CD8-positive, alpha-beta memory T cell (primary cell): ENCODE measurements around the gene AK1. TPM values are rescaled to one million over a fixed set of nuclear protein-coding genes. Genes with fewer than 3 reads are reported as not detected.
"Not testable (repeated sequence)": the region's sequence is repeated elsewhere in the genome, so short reads cannot be mapped to it uniquely, and the experiment has no call there.

Source experiments
- CTCF ChIA-PET: fragments of 350-600 bp; sonication (Branson Sonifier 250); formaldehyde crosslinking; loops from one replicate; lab custom pipeline; 2021; ENCODE audit warnings: antibody characterized with exemption; lab: Charles Lee
- POLR2A ChIA-PET: fragments of 350-600 bp; sonication (Branson Sonifier 250); formaldehyde crosslinking; loops from one replicate; lab custom pipeline; 2021; ENCODE audit warnings: antibody characterized with exemption; lab: Charles Lee
- DNase-seq, 5 donors: peaks; one replicate each; pipeline versions ENCODE4 v3.0.0 to v3.0.0-alpha.2; 2020 to 2022; ENCODE audit warnings: mixed read lengths in 1 of 5
- H3K27ac ChIP-seq: one replicate; pipeline ENCODE4 v1.7.0; 2013; ENCODE audit warnings: low read depth, mild to moderate bottlenecking, low read length, moderate library complexity
- H3K27me3 ChIP-seq: 2 replicates; pipeline ENCODE4 v1.7.0; 2013; ENCODE audit warnings: low read length, mild to moderate bottlenecking; ENCODE audit not compliant: insufficient read depth, poor library complexity, severe bottlenecking
- H3K36me3 ChIP-seq: 2 replicates; pipeline ENCODE4 v1.7.0; 2013; ENCODE audit warnings: mild to moderate bottlenecking, low read length, moderate library complexity; ENCODE audit not compliant: insufficient read depth
- H3K4me1 ChIP-seq: 2 replicates; pipeline ENCODE4 v1.7.0; 2013; ENCODE audit warnings: mild to moderate bottlenecking, low read length, moderate library complexity; ENCODE audit not compliant: insufficient read depth
- H3K4me3 ChIP-seq: 2 replicates; pipeline ENCODE4 v1.7.0; 2013; ENCODE audit warnings: mild to moderate bottlenecking, low read length
- H3K9me3 ChIP-seq: 2 replicates; pipeline ENCODE4 v1.7.0; 2013; ENCODE audit warnings: mild to moderate bottlenecking, low read length
- H3K27ac Mint-ChIP-seq, 8 donors: one replicate each; pipeline ENCODE4 v1.8.0; 2020 to 2021; ENCODE audit warnings: mixed read lengths in 8 of 8, mild to moderate bottlenecking in 6 of 8, inconsistent platforms in 3 of 8, moderate library complexity in 3 of 8
- H3K27me3 Mint-ChIP-seq, 2 donors: one replicate each; pipeline ENCODE4 v1.8.0; 2020 to 2021; ENCODE audit warnings: mixed read lengths in 2 of 2, mild to moderate bottlenecking in 1 of 2, moderate library complexity in 1 of 2
- H3K36me3 Mint-ChIP-seq, 3 donors: one replicate each; pipeline ENCODE4 v1.8.0; 2020 to 2021; ENCODE audit warnings: mixed read lengths in 3 of 3, inconsistent platforms in 1 of 3, mild to moderate bottlenecking in 1 of 3
- H3K4me1 Mint-ChIP-seq, 3 donors: one replicate each; pipeline ENCODE4 v1.8.0; 2020 to 2021; ENCODE audit warnings: mixed read lengths in 3 of 3, inconsistent platforms in 1 of 3, mild to moderate bottlenecking in 1 of 3
- H3K4me3 Mint-ChIP-seq, 7 donors: one replicate each; pipeline ENCODE4 v1.8.0; 2020 to 2021; ENCODE audit warnings: mixed read lengths in 7 of 7, mild to moderate bottlenecking in 6 of 7, moderate library complexity in 4 of 7, inconsistent platforms in 2 of 7
- H3K9me3 Mint-ChIP-seq, 5 donors: one replicate each; pipeline ENCODE4 v1.8.0; 2020 to 2022; ENCODE audit warnings: mixed read lengths in 5 of 5, mild to moderate bottlenecking in 3 of 5, moderate library complexity in 2 of 5, inconsistent platforms in 1 of 5
- polyA plus RNA-seq: library from polyadenylated mRNA; unstranded; fragments of 300-500 nt; fragmentation: Illumina TruSeq; gene quantifications from one replicate; pipeline ENCODE4 v1.2.3, GENCODE V29; 2021
- total RNA-seq, 2 experiments: library from RNA; stranded (reverse); gene quantifications; one replicate each; pipeline ENCODE4 v1.2.3, GENCODE V29; 2021

Gene AK1
- total and polyA plus RNA-seq, 3 experiments from 2014 or later: 0.23 to 20.0 (median 15.8) TPM

DNA sequence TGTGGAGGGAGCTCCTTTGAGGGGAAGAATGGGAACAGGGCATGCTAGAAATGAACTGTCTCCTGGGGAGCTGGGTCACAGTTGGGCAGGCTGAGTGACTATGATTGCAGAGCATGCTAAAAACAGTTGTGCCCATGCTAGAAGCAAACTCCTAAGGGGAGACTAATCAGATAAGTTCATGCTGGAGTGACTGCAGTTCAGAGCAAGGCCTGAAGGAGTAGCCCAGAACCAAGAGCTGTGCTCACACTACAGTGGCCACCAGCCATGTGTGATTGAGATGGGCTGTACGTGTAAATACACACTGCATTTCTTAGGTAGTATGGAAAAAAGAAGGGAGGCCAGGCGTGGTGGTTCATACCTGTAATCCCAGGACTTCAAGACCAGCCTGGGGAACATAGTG is 10.3 kb upstream of the AK1 start:
- Mint-ChIP-seq H3K4me3 (no peak overlapping the region), H3K27ac (peak overlapping the region in 2 of 8 donors; percentile 60 to 70), H3K27me3 (peaks cover 0 to 1% of the 10 kb centered on the region in 2 donors), H3K9me3 (peaks cover 0 to 3% (median 0%) of the 10 kb centered on the region in 5 donors), H3K4me1 (peaks cover 9 to 39% (median 12%) of the 10 kb centered on the region in 3 donors), H3K36me3 (peaks cover 4 to 82% (median 18%) of the 10 kb centered on the region in 3 donors)
- no peak overlapping the region for H3K27ac ChIP-seq
- no peaks in the 10 kb centered on the region for H3K9me3 ChIP-seq
- CTCF ChIA-PET: interaction anchor here (2.9 kb wide), 1 partner anchor 18 kb away, joined by 15 read pairs; no protein-coding TSS in a partner anchor
- POLR2A ChIA-PET: interaction anchor here (1.0 kb wide), 1 partner anchor 29 kb away, joined by 3 read pairs; the partner anchor contains the start of gene ST6GALNAC4
- no peak overlapping the region for H3K4me3 ChIP-seq
- H3K4me1 ChIP-seq: no peaks in the 10 kb centered on the region
- H3K27me3 ChIP-seq: no peaks in the 10 kb centered on the region
- H3K36me3 ChIP-seq: peaks cover 34% of the 10 kb centered on the region
- DNase-seq: no peak

DNA sequence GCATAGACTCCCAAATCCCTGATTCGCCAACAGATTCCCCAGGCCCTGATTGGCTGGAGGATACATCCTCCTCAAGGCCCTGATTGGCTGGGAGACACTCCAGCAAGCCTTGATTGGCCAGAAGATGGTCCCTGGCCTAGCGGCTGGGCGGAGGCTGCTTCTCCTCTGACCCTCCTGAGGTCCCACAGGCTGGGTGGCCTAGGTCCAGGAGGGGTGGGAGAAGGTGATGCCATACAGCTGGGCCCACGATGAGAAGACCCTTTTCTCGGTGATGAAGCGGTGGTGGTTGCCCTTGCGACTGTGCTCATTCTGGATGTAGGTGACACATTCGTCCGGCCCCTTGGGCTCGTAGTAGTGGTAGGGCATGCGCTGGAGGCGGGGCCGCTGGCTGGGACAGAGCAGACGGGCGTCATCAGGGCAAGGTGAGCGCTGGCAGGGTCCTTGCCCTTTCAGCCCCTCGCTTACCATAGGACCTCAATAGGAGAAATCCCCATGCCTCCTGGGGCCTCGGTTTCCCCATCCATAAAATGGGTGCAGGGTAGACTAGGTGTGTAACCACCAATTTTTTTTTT is 9.0 kb upstream of the AK1 start:
- Histone ChIP-seq H3K36me3 (peaks cover 32% of the 10 kb centered on the region), H3K27ac (no peak overlapping the region), H3K27me3 (no peaks in the 10 kb centered on the region), H3K4me1 (no peaks in the 10 kb centered on the region), H3K9me3 (no peaks in the 10 kb centered on the region), H3K4me3 (no peak overlapping the region)
- POLR2A ChIA-PET: interaction anchor here (1.0 kb wide), 1 partner anchor 31 kb away, joined by 3 read pairs; the partner anchor contains the start of gene ST6GALNAC4
- Mint-ChIP-seq H3K36me3 (peaks cover 0 to 75% (median 11%) of the 10 kb centered on the region in 3 donors), H3K27me3 (peaks cover 0 to under 1% of the 10 kb centered on the region in 2 donors), H3K4me3 (no peak overlapping the region), H3K27ac (peak overlapping the region in 3 of 8 donors; percentile 29 to 72 (median 42)), H3K4me1 (peaks cover 6 to 33% (median 9%) of the 10 kb centered on the region in 3 donors), H3K9me3 (no peaks in the 10 kb centered on the region)
- DNase-seq: no peak
- CTCF ChIA-PET: interaction anchor here (1.4 to 2.1 kb wide), 3 partner anchors 20 to 152 kb away, joined by 3 to 8 read pairs (median 7); partner anchors contain the start of gene TOR2A

DNA sequence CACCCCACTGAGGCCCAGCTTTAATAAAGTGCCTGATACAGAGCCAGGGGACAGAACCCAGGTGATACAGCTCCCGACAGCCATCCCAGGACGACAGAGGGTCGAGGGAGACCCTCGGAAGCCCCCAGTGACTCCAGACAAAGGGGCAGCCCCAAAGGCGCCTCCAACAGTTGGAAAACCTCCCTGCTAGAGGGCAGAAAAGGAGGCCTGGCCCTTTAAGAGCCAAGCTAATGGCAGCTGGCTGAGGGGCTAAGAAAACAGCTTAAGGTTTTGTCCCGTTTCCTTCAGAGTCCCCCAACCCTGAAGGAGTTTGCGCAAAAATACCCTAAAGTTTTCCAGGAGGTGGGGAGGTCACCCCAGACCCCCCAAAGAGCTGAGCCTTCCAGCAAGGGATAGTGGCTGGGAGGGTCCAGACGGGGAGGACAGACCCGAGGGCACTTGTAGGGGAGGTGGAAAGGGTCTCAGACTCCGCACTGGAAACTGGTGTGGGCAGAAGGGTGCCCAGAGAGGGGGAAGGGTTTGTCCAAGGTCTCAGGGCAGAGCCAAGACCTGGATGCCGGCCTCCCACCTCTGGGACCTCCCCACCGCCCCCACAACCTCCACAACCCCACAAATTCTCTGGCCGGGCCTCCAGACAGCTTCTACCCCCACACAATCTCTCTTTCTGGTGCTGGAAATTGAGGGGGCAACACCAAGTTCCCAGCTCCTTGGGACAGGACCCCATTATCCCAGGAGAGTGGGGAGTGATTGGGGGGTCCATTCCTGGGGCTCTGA is 8.2 kb upstream of the AK1 start:
- no peak for DNase-seq
- Mint-ChIP-seq H3K27ac (peak overlapping the region in 1 of 8 donors; percentile 32), H3K9me3 (no peaks in the 10 kb centered on the region), H3K36me3 (peaks cover 0 to 67% (median 9%) of the 10 kb centered on the region in 3 donors), H3K4me3 (no peak overlapping the region), H3K27me3 (no peaks in the 10 kb centered on the region), H3K4me1 (peaks cover 6 to 27% (median 9%) of the 10 kb centered on the region in 3 donors)
- ChIA-PET CTCF (interaction anchor here (0.9 to 2.1 kb wide), 5 partner anchors 16 to 151 kb away, joined by 3 to 8 read pairs (median 7); partner anchors contain the start of gene TOR2A), POLR2A (no interaction called here)
- Histone ChIP-seq H3K4me1 (no peaks in the 10 kb centered on the region), H3K9me3 (no peaks in the 10 kb centered on the region), H3K27ac (no peak overlapping the region), H3K4me3 (no peak overlapping the region), H3K36me3 (peaks cover 29% of the 10 kb centered on the region), H3K27me3 (no peaks in the 10 kb centered on the region)

DNA sequence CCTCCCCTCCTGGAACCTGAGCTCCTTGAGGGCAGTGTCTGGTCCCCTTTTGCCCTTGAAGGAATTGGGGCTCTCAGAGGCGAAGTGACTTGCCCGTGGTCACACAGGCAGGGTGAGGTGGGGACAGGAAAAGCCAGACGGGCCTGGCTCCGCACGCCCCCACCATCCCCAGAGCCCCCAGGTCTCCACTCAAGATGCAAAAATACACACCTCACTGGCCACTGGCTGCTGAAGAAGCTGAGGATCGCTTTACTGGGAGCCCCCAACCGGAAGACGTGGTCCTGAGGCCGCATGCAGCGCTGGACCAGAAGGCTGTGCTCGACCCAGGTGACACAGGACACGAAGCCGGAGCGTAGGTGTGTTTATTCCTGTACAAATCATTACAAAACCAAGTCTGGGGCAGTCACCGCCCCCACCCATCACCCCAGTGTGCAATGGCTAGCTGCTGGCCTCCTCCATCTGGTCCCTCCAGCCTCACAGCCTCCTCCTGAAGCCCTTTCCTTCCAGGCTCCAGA is 7.6 kb upstream of the AK1 start:
- H3K27me3 Mint-ChIP-seq: no peaks in the 10 kb centered on the region
- H3K27ac Mint-ChIP-seq: peak overlapping the region in 3 of 8 donors; percentile 23 to 89 (median 83)
- Histone ChIP-seq H3K9me3 (no peaks in the 10 kb centered on the region), H3K36me3 (peaks cover 22% of the 10 kb centered on the region), H3K27me3 (no peaks in the 10 kb centered on the region), H3K4me1 (no peaks in the 10 kb centered on the region), H3K27ac (no peak overlapping the region), H3K4me3 (no peak overlapping the region)
- peaks cover 0 to 62% (median 9%) of the 10 kb centered on the region in 3 donors for H3K36me3 Mint-ChIP-seq
- no peaks in the 10 kb centered on the region for H3K9me3 Mint-ChIP-seq
- CTCF ChIA-PET: interaction anchor here (0.9 to 2.1 kb wide), 5 partner anchors 15 to 150 kb away, joined by 3 to 8 read pairs (median 7); partner anchors contain the start of gene TOR2A
- H3K4me3 Mint-ChIP-seq: no peak overlapping the region
- H3K4me1 Mint-ChIP-seq: peaks cover 6 to 27% (median 9%) of the 10 kb centered on the region in 3 donors
- no peak for DNase-seq
- POLR2A ChIA-PET: no interaction called here

DNA sequence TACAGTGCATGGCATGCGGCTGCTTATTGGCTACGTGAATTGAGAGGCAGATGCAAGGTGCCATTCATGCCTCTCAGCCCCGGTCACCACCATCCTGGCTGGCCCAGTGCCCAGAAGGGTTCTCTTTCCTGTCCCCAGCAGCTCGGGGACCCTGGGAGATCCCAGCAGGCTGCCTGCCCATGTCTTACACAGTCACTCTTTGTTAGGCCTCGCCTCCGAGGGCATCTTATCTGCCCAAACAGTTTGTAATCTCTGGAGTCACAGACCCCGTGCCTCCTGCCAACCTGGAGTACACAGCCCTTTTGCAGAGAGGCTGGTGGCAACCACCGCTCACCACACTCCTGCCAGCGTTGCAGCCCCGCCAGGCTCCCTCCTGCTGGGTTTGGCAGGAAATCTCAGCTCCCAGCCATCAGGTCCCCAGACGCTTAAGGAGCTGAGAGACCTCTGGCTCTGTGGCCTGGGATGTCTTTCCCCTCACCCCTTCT is 7.0 kb upstream of the AK1 start:
- Mint-ChIP-seq H3K27ac (peak overlapping the region in 6 of 8 donors; percentile 49 to 96 (median 77)), H3K36me3 (peaks cover 0 to 58% (median 9%) of the 10 kb centered on the region in 3 donors), H3K27me3 (no peaks in the 10 kb centered on the region), H3K9me3 (no peaks in the 10 kb centered on the region), H3K4me1 (peaks cover 6 to 27% (median 9%) of the 10 kb centered on the region in 3 donors), H3K4me3 (no peak overlapping the region)
- no peak overlapping the region for H3K4me3 ChIP-seq
- H3K27ac ChIP-seq: no peak overlapping the region
- H3K9me3 ChIP-seq: no peaks in the 10 kb centered on the region
- H3K27me3 ChIP-seq: no peaks in the 10 kb centered on the region
- ChIA-PET CTCF (interaction anchor here (2.0 to 2.1 kb wide), 2 partner anchors 15 to 37 kb away, joined by 7 to 8 read pairs; no protein-coding TSS in a partner anchor), POLR2A (no interaction called here)
- H3K4me1 ChIP-seq: no peaks in the 10 kb centered on the region
- no peak for DNase-seq
- H3K36me3 ChIP-seq: peaks cover 20% of the 10 kb centered on the region

DNA sequence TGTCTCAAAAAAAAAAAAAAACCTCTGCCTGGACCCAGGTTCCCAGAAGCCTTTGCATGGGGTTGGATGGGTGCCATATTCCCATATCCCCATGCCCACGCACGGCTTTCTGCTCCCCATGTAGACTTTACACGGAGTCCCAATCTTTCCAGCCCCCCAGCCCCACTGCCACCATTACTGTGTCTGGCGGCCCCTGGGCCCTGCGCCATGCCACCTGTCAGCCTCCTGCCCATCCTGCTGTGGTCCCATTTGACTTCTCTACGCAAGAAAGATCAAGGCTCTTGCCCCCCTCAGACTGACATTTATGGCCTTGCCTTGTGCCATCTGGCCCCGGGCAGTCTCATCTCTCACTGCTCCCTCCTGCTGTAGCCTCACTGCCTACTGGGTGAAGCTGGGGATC is 6.5 kb upstream of the AK1 start:
- POLR2A ChIA-PET: no interaction called here
- Histone ChIP-seq H3K27me3 (no peaks in the 10 kb centered on the region), H3K4me3 (no peak overlapping the region), H3K9me3 (no peaks in the 10 kb centered on the region), H3K4me1 (no peaks in the 10 kb centered on the region), H3K36me3 (peaks cover 20% of the 10 kb centered on the region), H3K27ac (no peak overlapping the region)
- DNase-seq: no peak
- Mint-ChIP-seq H3K27me3 (no peaks in the 10 kb centered on the region), H3K4me3 (no peak overlapping the region), H3K27ac (peak overlapping the region in 6 of 8 donors; percentile 49 to 88 (median 67)), H3K4me1 (peaks cover 8 to 27% (median 9%) of the 10 kb centered on the region in 3 donors), H3K36me3 (peaks cover 0 to 58% (median 9%) of the 10 kb centered on the region in 3 donors), H3K9me3 (no peaks in the 10 kb centered on the region)
- CTCF ChIA-PET: interaction anchor here (2.0 to 3.3 kb wide), 2 partner anchors 13 to 14 kb away, joined by 7 to 18 read pairs; no protein-coding TSS in a partner anchor

DNA sequence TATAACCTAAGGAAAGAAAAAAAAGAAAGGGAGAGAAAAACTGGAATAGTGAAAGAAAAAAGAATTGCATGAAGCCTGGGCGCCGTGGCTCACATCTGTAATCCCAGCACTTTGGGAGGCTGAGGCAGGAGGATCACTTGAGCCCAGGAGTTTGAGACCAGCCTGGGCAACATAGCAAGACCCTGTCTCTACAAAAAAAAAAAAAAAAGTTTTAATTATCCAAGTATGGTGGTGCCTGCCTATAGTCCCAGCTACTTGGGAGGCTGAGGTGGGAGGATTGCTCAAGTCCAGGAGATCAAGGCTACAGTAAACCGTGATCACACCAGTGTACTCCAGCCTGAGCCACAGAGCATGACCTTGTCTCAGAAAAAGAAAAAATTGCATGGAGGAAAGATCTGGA is 4.2 kb upstream of the AK1 start:
- not testable (repeated sequence) for H3K9me3 Mint-ChIP-seq, H3K27me3 ChIP-seq, H3K4me1 ChIP-seq, H3K27ac ChIP-seq, DNase-seq, H3K9me3 ChIP-seq, H3K4me3 ChIP-seq, H3K4me3 Mint-ChIP-seq, H3K27me3 Mint-ChIP-seq, H3K36me3 ChIP-seq
- Mint-ChIP-seq H3K27ac (peak overlapping the region in 2 of 8 donors; percentile 58 to 71), H3K4me1 (peaks cover 9 to 36% (median 10%) of the 10 kb centered on the region in 3 donors), H3K36me3 (peaks cover 3 to 37% (median 4%) of the 10 kb centered on the region in 3 donors)
- ChIA-PET POLR2A (interaction anchor here (0.6 kb wide), 2 partner anchors 17 to 100 kb away, joined by 4 to 5 read pairs; no protein-coding TSS in a partner anchor), CTCF (interaction anchor here (1.4 to 3.3 kb wide), 4 partner anchors 11 to 95 kb away, joined by 3 to 18 read pairs (median 8); partner anchors contain the start of gene ST6GALNAC4)
